Mesothelial cell of epicardium (in vitro differentiated cells): Measurements from ENCODE around the gene CDC23. TPM values are rescaled to one million over a fixed set of nuclear protein-coding genes. Genes with fewer than 3 reads are reported as not detected.

Experiments used
- DNase-seq, 2 experiments: peaks; one replicate each; pipeline ENCODE4 v3.0.0; 2021; ENCODE audit warnings: low spot score in 2 of 2; ENCODE audit not compliant: unreplicated experiment in 2 of 2
- H3K27ac Mint-ChIP-seq: 2 replicates; pipeline ENCODE4 v1.8.0; 2021; ENCODE audit warnings: mixed read lengths
- H3K27me3 Mint-ChIP-seq: 2 replicates; pipeline ENCODE4 v1.8.0; 2021; ENCODE audit warnings: low read depth, mixed read lengths
- H3K36me3 Mint-ChIP-seq: 2 replicates; pipeline ENCODE4 v1.8.0; 2021; ENCODE audit warnings: mixed read lengths
- H3K4me1 Mint-ChIP-seq: 2 replicates; pipeline ENCODE4 v1.8.0; 2021; ENCODE audit warnings: mixed read lengths
- H3K4me3 Mint-ChIP-seq: 2 replicates; pipeline ENCODE4 v1.8.0; 2021; ENCODE audit warnings: mild to moderate bottlenecking, moderate library complexity, mixed read lengths
- H3K9me3 Mint-ChIP-seq: 2 replicates; pipeline ENCODE4 v1.8.0; 2021; ENCODE audit warnings: mixed read lengths
- CTCF ChIP-seq: fragments of 200-600 bp; sonication (generic); IDR thresholded peaks from one replicate; pipeline ENCODE4 v1.5.0; 2021; ENCODE audit warnings: antibody characterized with exemption; ENCODE audit not compliant: unreplicated experiment
- total RNA-seq: library from RNA; stranded (reverse); gene quantifications from 3 replicates; pipeline ENCODE4 v1.2.1, GENCODE V29; 2021

The CDC23 gene
- total RNA-seq, 1 donor from 2014 or later = 39.0 TPM

GRCh38 chr5:138180841-138181240 lies 32.3 kb downstream of the CDC23 start:
- TF ChIP-seq CTCF = no peak
- H3K36me3 Mint-ChIP-seq = peaks cover 6% of the 10 kb centered on the region
- H3K27me3 Mint-ChIP-seq = no peaks in the 10 kb centered on the region
- no peaks in the 10 kb centered on the region for H3K9me3 Mint-ChIP-seq
- no peak overlapping the region for H3K27ac Mint-ChIP-seq
- no peak for DNase-seq
- H3K4me1 Mint-ChIP-seq = peaks cover 24% of the 10 kb centered on the region
- no peak overlapping the region for H3K4me3 Mint-ChIP-seq

GRCh38 chr5:138180183-138180782 lies 32.8 kb downstream of the CDC23 start:
- H3K36me3 Mint-ChIP-seq = peaks cover 7% of the 10 kb centered on the region
- no peaks in the 10 kb centered on the region for H3K9me3 Mint-ChIP-seq
- H3K27me3 Mint-ChIP-seq = no peaks in the 10 kb centered on the region
- no peak for TF ChIP-seq CTCF
- H3K4me3 Mint-ChIP-seq = no peak overlapping the region
- DNase-seq = no peak
- H3K4me1 Mint-ChIP-seq = peaks cover 24% of the 10 kb centered on the region
- H3K27ac Mint-ChIP-seq = no peak overlapping the region

GRCh38 chr5:138179277-138179857 lies 33.8 kb downstream of the CDC23 start:
- Mint-ChIP-seq H3K4me3 (no peak overlapping the region), H3K27me3 (no peaks in the 10 kb centered on the region), H3K4me1 (peaks cover 24% of the 10 kb centered on the region), H3K9me3 (no peaks in the 10 kb centered on the region), H3K36me3 (peaks cover 5% of the 10 kb centered on the region), H3K27ac (no peak overlapping the region)
- no peak for DNase-seq
- TF ChIP-seq CTCF = no peak

GRCh38 chr5:138178516-138179276 lies 34.4 kb downstream of the CDC23 start, which contains the start of the genes BRD8 and KIF20A:
Gene BRD8, minus strand, starts transcription at chr5:138178630. Its CDS starts 16 bp downstream, at chr5:138178614.
Gene KIF20A, plus strand, starts transcription at chr5:138179112. Its CDS starts 569 bp downstream, at chr5:138179681.
- peaks cover 8% of the 10 kb centered on the region for H3K36me3 Mint-ChIP-seq
- H3K4me3 Mint-ChIP-seq = no peak within 1 kb of the TSS
- TF ChIP-seq CTCF = no peak
- peak; percentile 82 to 89 for DNase-seq
- H3K9me3 Mint-ChIP-seq = no peaks in the 10 kb centered on the region
- no peaks in the 10 kb centered on the region for H3K27me3 Mint-ChIP-seq
- H3K4me1 Mint-ChIP-seq = peaks cover 24% of the 10 kb centered on the region
- H3K27ac Mint-ChIP-seq = no peak within 1 kb of the TSS

GRCh38 chr5:138177941-138178515 lies 35.1 kb downstream of the CDC23 start:
- TF ChIP-seq CTCF = no peak
- H3K4me3 Mint-ChIP-seq = no peak overlapping the region
- H3K36me3 Mint-ChIP-seq = peaks cover 11% of the 10 kb centered on the region
- no peaks in the 10 kb centered on the region for H3K9me3 Mint-ChIP-seq
- DNase-seq = no peak
- H3K4me1 Mint-ChIP-seq = peaks cover 24% of the 10 kb centered on the region
- no peaks in the 10 kb centered on the region for H3K27me3 Mint-ChIP-seq
- no peak overlapping the region for H3K27ac Mint-ChIP-seq
